Measurements from ENCODE around the gene DDX41.
A peak's percentile ranks its signal among the peaks of the same experiment; 100 is the strongest.

The DDX41 gene

GRCh38 chr5:177498013-177498787 is 18.6 kb downstream of the DDX41 start:
- H3K27me3 ChIP-seq (ENCODE audit: control insufficient read depth, insufficient read depth, low read length, poor library complexity, severe bottlenecking): peaks cover 22% of the 10 kb centered on the region
- H3K36me3 ChIP-seq (ENCODE audit: control insufficient read depth, insufficient read depth, low read length): peaks cover 5% of the 10 kb centered on the region
- peak overlapping the region; percentile 86 for H3K4me3 ChIP-seq (ENCODE audit: insufficient read depth, low read depth, low read length)
- H3K27ac ChIP-seq (ENCODE audit: insufficient read depth, low read depth, low read length, poor library complexity, severe bottlenecking): no peak overlapping the region
- H3K9me3 ChIP-seq (ENCODE audit: control insufficient read depth, low read length): no peaks in the 10 kb centered on the region
- WGBS, 2 experiments: 13 to 15% methylated on average over 48 of the region's 48 CpGs
- H3K4me1 ChIP-seq (ENCODE audit: control insufficient read depth, insufficient read depth, low read length): peaks cover 30% of the 10 kb centered on the region

- Histone ChIP-seq H3K36me3 (ENCODE audit: control insufficient read depth, insufficient read depth, low read length) (peaks cover 9% of the 10 kb centered on the region), H3K4me3 (ENCODE audit: insufficient read depth, low read depth, low read length) (peak within 1 kb of the TSS; percentile 86), H3K9me3 (ENCODE audit: control insufficient read depth, low read length) (no peaks in the 10 kb centered on the region), H3K27me3 (ENCODE audit: control insufficient read depth, insufficient read depth, low read length, poor library complexity, severe bottlenecking) (peaks cover 22% of the 10 kb centered on the region), H3K27ac (ENCODE audit: insufficient read depth, low read depth, low read length, poor library complexity, severe bottlenecking) (peak within 1 kb of the TSS; percentile 94), H3K4me1 (ENCODE audit: control insufficient read depth, insufficient read depth, low read length) (peaks cover 32% of the 10 kb centered on the region)
- WGBS, 2 experiments: 0% methylated on average over 73 of the region's 73 CpGs
Observed at GRCh38 chr5:177497292-177498012, 19.3 kb downstream of the DDX41 start, which contains the start of gene PDLIM7. Gene PDLIM7 (minus strand): TSS chr5:177497604. CDS start chr5:177496512, 1,092 bp downstream.

DNA sequence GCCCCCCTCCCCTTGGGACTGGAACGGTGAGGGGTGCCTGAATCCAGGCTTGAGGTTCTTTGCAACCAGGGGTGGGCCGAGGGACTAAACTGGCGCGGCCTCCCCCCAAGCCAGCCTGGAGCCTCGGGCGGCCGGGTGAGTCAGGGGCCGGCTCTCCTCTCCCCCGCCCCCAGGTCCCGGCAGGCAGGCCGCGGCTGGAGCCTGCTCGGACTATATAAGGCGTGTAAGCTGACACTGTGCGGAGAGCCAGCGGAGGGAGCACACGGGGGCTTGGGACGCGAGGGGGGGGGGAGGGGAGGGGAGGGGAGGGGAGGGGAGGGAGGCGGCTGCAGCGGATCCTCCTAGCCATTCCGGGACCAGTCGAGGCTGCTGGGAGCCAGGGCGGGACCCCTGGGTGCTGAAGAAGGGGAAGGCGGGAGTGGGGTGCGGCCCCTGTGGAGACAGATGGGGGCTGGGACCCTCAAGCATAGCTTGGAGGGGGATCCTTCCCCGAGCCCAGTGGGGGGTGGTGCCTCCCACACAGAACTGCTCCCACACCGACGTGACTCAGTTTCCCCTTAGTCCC is 20.0 kb downstream of the DDX41 start:
- H3K27ac ChIP-seq (ENCODE audit: insufficient read depth, low read depth, low read length, poor library complexity, severe bottlenecking): peak overlapping the region; percentile 94
- no peaks in the 10 kb centered on the region for H3K9me3 ChIP-seq (ENCODE audit: control insufficient read depth, low read length)
- WGBS, 2 experiments: 1% methylated on average over 29 of the region's 29 CpGs
- peak overlapping the region; percentile 86 for H3K4me3 ChIP-seq (ENCODE audit: insufficient read depth, low read depth, low read length)
- peaks cover 22% of the 10 kb centered on the region for H3K27me3 ChIP-seq (ENCODE audit: control insufficient read depth, insufficient read depth, low read length, poor library complexity, severe bottlenecking)
- H3K36me3 ChIP-seq (ENCODE audit: control insufficient read depth, insufficient read depth, low read length): peaks cover 15% of the 10 kb centered on the region
- H3K4me1 ChIP-seq (ENCODE audit: control insufficient read depth, insufficient read depth, low read length): peaks cover 31% of the 10 kb centered on the region

DNA sequence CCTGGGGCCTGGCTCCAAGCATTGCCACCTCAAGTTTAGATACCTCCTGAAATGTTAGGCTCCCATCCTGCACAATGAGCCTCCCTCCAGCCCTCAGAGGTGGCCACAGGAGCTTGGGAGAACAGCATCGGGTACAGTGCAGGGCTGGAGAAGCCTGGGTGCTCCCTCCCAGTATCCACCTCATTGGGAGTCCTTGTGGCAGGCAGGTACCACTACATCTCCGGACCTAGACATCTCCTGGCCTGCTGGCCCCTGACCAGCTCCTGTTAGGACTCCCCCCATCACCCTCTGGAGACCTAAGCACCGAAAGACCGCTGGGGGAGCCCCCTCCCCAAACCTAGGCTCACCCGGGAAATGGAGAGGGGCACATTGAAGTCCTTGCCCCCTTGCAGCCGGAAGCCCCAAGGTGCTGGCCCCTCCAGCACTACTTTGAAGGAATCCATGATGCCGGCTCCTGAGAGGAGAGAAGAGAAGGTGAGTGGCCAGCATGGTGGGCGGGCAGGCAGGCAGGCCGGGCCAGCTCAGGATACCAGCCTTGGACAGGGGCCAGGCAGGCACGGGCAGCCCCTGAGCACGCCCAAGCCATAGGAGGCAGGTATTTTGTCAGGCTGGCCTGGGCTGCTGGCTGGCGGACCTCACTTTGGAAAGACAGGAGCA is 20.6 kb downstream of the DDX41 start:
- Histone ChIP-seq H3K27ac (ENCODE audit: insufficient read depth, low read depth, low read length, poor library complexity, severe bottlenecking) (peak overlapping the region; percentile 94), H3K4me3 (ENCODE audit: insufficient read depth, low read depth, low read length) (peak overlapping the region; percentile 86), H3K27me3 (ENCODE audit: control insufficient read depth, insufficient read depth, low read length, poor library complexity, severe bottlenecking) (peaks cover 22% of the 10 kb centered on the region), H3K9me3 (ENCODE audit: control insufficient read depth, low read length) (no peaks in the 10 kb centered on the region), H3K36me3 (ENCODE audit: control insufficient read depth, insufficient read depth, low read length) (peaks cover 15% of the 10 kb centered on the region), H3K4me1 (ENCODE audit: control insufficient read depth, insufficient read depth, low read length) (peaks cover 32% of the 10 kb centered on the region)
- 11 to 14% methylated on average over 12 of the region's 12 CpGs for WGBS, 2 experiments

DNA sequence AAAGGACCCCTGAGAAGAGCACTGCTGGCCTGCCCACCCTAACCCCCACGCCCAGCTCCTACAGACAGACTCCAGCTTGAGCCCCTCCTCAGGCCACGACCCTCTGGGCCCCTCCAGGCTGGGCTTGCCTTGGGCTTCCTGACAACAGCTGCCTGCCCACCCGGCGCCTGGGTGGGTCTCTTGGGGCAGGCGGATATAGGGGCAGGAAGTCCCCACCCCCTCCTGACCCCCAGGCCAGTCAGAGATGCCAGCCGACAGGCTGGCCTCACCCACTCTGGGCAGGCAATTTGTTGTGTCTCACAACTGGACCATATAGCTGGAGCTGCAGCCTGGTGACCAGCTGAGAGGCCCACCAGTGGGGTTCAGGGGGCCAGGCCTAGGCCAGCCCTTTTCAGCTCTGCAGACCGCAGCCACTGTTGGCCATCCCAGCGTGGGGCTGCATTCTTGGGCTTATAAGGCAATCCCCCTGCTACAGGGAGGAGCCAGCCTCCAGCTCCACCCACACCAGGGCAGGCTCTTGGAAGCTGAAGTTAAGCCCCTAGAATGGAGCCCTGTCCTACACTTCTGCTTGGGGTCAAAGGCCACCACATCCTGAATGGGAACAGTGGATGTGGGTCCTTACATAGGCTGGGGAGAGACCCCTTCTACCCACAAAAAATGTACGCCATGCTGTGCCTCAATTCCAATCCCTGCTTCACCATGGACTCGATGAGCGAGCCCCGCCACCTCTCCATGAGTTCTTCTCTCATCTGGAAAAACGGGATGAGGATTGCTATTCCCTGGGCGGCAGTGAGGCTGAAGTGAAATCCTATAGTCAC is 21.3 kb downstream of the DDX41 start:
- whole genome bisulfite sequencing, 2 experiments: 49 to 50% methylated on average over 14 of the region's 14 CpGs
- H3K27me3 ChIP-seq (ENCODE audit: control insufficient read depth, insufficient read depth, low read length, poor library complexity, severe bottlenecking): peaks cover 22% of the 10 kb centered on the region
- H3K27ac ChIP-seq (ENCODE audit: insufficient read depth, low read depth, low read length, poor library complexity, severe bottlenecking): peak overlapping the region; percentile 94
- H3K4me1 ChIP-seq (ENCODE audit: control insufficient read depth, insufficient read depth, low read length): peaks cover 31% of the 10 kb centered on the region
- H3K9me3 ChIP-seq (ENCODE audit: control insufficient read depth, low read length): no peaks in the 10 kb centered on the region
- H3K36me3 ChIP-seq (ENCODE audit: control insufficient read depth, insufficient read depth, low read length): peaks cover 16% of the 10 kb centered on the region
- H3K4me3 ChIP-seq (ENCODE audit: insufficient read depth, low read depth, low read length): peak overlapping the region; percentile 86

GRCh38 chr5:177494346-177495195 is 22.2 kb downstream of the DDX41 start:
- Histone ChIP-seq H3K36me3 (ENCODE audit: control insufficient read depth, insufficient read depth, low read length) (peaks cover 25% of the 10 kb centered on the region), H3K27ac (ENCODE audit: insufficient read depth, low read depth, low read length, poor library complexity, severe bottlenecking) (peak overlapping the region; percentile 94), H3K27me3 (ENCODE audit: control insufficient read depth, insufficient read depth, low read length, poor library complexity, severe bottlenecking) (peaks cover 20% of the 10 kb centered on the region), H3K4me3 (ENCODE audit: insufficient read depth, low read depth, low read length) (peak overlapping the region; percentile 32), H3K4me1 (ENCODE audit: control insufficient read depth, insufficient read depth, low read length) (peaks cover 30% of the 10 kb centered on the region), H3K9me3 (ENCODE audit: control insufficient read depth, low read length) (no peaks in the 10 kb centered on the region)
- 72% methylated on average over 11 of the region's 11 CpGs for WGBS, 2 experiments

DNA sequence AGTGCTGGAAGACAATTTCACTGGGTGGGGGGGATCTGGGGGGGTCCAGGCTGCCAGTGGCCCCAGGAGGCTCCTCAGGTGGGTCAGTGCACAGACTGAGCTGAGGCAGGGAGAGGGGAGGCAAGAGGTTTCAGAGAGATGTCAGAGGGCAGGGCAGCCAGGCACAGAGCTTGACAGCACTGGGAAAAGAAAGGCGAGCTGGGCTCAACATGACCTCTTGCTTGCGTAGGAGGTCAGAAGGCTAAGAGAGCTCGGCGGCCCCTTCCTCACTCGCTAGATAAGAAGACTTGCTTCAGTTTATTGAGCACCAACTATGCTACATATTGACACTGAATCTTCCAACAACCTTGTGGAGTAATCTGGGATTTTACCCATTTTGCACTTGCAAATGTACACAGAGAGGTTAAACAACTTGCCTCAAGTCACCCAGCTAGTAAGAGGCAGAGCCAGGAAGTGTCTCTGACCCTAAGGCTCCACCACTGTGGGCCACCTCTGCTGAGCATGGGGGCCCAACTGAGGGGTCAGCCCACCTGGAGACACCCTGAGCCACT is 22.9 kb downstream of the DDX41 start:
- WGBS, 2 experiments: 92 to 94% methylated on average over 5 of the region's 5 CpGs
- Histone ChIP-seq H3K36me3 (ENCODE audit: control insufficient read depth, insufficient read depth, low read length) (peaks cover 32% of the 10 kb centered on the region), H3K4me1 (ENCODE audit: control insufficient read depth, insufficient read depth, low read length) (peaks cover 30% of the 10 kb centered on the region), H3K4me3 (ENCODE audit: insufficient read depth, low read depth, low read length) (no peak overlapping the region), H3K9me3 (ENCODE audit: control insufficient read depth, low read length) (no peaks in the 10 kb centered on the region), H3K27me3 (ENCODE audit: control insufficient read depth, insufficient read depth, low read length, poor library complexity, severe bottlenecking) (peaks cover 13% of the 10 kb centered on the region), H3K27ac (ENCODE audit: insufficient read depth, low read depth, low read length, poor library complexity, severe bottlenecking) (peak overlapping the region; percentile 57)

- peak overlapping the region; percentile 8 for H3K27ac ChIP-seq (ENCODE audit: insufficient read depth, low read depth, low read length, poor library complexity, severe bottlenecking)
- peaks cover 3% of the 10 kb centered on the region for H3K27me3 ChIP-seq (ENCODE audit: control insufficient read depth, insufficient read depth, low read length, poor library complexity, severe bottlenecking)
- 93 to 95% methylated on average over 7 of the region's 7 CpGs for WGBS, 2 experiments
- peaks cover 41% of the 10 kb centered on the region for H3K36me3 ChIP-seq (ENCODE audit: control insufficient read depth, insufficient read depth, low read length)
- H3K4me1 ChIP-seq (ENCODE audit: control insufficient read depth, insufficient read depth, low read length): peaks cover 30% of the 10 kb centered on the region
- no peaks in the 10 kb centered on the region for H3K9me3 ChIP-seq (ENCODE audit: control insufficient read depth, low read length)
- H3K4me3 ChIP-seq (ENCODE audit: insufficient read depth, low read depth, low read length): no peak overlapping the region
Observed at GRCh38 chr5:177492841-177493240, 23.9 kb downstream of the DDX41 start.

Measured in ectodermal cell (in vitro differentiated cells).